GM13977 (cell line): ENCODE data around the gene CHRM5.
A peak's percentile ranks its signal among the peaks of the same experiment; 100 is the strongest.

Source experiments
- DNase-seq: peaks from one replicate; pipeline ENCODE4 v3.0.0; 2012; ENCODE audit warnings: low spot score
- in situ Hi-C: fragments of 300-500 bp; cut with MboI; formaldehyde crosslinking; loops from one replicate; pipeline ENCODE4 v1.12.0; 2022; ENCODE audit warnings: low sequenced_read_pairs, low pct_unique_long_range_greater_than_20kb, mixed read lengths, inconsistent platforms; ENCODE audit not compliant: unreplicated experiment
- TF ChIP-seq, protein P1 (sequence below): IDR thresholded peaks from 2 replicates; pipeline ENCODE4 v1.5.1; 2012; ENCODE audit warnings: mild to moderate bottlenecking, control low read depth; ENCODE audit not compliant: insufficient read depth; ENCODE audit errors: extremely low read depth, missing control alignments

The CHRM5 gene

DNA sequence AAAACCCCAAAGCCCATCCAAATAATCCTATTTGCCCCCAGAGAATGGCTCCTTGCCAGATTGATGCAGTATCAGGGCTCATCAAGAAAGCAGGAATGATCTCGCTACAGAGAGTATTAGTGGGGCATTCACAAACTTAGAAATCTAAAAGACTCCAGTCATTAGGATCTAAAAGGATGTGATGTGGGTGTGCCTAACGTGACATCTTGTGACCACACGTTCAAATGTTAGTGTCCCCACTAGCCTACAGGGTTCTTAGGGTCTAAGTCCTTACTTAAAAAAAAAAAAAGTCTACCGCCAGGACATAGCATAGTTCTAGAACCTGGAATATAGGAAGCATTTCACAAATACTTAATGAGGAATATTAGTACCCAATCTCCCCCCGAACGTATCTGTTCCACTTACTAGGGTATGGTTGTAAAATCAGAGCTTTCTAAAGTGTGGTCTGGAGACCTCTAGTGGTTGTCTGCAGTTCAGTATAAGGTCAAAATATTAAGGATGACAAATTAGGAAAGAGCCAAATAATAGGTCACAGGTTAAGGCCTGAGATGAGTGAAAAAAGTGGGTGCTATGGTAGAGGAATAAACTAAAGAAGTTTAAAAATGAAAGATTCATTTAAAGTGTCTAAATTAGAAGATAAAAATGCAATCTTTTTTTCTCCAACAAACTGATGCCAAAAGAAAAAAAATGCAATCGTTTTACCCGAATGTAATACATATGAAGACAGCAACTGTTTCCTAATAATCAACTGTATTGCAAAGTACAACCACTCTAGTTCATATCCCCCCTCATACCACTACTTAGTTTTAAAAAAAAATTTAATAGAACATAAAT is 4.2 kb upstream of the CHRM5 start:
- TF ChIP-seq, protein P1, sequence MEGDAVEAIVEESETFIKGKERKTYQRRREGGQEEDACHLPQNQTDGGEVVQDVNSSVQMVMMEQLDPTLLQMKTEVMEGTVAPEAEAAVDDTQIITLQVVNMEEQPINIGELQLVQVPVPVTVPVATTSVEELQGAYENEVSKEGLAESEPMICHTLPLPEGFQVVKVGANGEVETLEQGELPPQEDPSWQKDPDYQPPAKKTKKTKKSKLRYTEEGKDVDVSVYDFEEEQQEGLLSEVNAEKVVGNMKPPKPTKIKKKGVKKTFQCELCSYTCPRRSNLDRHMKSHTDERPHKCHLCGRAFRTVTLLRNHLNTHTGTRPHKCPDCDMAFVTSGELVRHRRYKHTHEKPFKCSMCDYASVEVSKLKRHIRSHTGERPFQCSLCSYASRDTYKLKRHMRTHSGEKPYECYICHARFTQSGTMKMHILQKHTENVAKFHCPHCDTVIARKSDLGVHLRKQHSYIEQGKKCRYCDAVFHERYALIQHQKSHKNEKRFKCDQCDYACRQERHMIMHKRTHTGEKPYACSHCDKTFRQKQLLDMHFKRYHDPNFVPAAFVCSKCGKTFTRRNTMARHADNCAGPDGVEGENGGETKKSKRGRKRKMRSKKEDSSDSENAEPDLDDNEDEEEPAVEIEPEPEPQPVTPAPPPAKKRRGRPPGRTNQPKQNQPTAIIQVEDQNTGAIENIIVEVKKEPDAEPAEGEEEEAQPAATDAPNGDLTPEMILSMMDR = peak; percentile 75
- in situ Hi-C loops = loop anchor here (10.0 kb wide), 1 partner anchor 229 kb away; no protein-coding TSS in a partner anchor
- peak; percentile 28 for DNase-seq

DNA sequence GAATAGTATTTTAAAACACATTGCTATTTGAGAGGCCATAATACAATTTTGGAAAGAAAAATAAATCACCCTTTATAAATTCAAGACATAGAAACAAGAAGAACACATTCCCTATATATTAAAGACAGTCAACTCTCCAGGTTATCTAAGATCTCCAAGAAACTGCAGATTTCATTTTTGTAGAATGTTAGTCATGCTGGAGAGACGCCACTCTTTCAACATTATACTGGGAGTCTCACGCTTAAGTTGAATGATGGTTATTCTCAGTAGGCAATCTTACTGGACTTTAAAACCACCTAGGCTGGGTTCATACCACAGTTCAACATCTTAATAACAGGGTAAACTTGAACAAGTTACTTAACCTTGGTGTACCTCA is 3.6 kb upstream of the CHRM5 start:
- no peak for DNase-seq
- in situ Hi-C loops = loop anchor here (10.0 kb wide), 1 partner anchor 230 kb away; no protein-coding TSS in a partner anchor
- TF ChIP-seq, protein P1 = no peak

DNA sequence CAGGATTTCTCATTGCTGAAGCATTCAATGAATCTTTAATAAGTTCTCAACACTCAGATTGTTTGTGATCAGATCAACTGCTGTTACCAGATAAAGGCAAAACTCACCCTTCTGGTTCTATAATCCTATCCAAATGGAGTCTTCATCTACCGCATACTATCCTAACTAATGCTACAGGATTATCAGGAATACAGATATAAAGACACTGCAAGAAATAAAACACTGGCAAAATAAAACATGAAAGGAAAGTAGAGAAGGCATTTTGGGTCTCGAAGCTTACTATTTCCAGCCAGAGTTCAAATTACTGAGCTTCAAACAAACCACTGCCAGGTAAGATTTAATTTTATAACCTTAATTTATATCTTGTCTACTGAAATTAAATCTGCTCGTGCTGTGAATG is 524 bp downstream of the CHRM5 start:
- in situ Hi-C loops = loop anchor here (10.0 kb wide), 1 partner anchor 234 kb away; no protein-coding TSS in a partner anchor
- TF ChIP-seq, protein P1 = no peak
- DNase-seq = no peak

DNA sequence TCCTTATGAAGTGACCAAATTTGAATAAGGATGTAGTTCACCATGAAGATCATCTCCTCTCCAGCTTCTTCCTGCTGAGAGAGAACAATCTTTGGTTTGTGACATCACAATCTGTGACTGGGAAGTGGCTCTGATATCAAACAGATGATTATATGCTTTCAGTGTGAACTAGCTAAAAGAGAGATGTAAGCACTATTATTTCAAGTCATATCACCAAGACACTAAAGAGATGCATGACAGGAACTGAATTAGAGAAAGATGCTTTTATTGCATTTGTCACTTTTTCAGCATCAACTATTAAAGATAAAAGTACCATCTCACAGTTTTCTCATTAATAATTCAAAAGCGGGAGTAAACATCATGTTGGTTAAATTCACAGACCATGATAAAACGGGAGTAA is 3.5 kb downstream of the CHRM5 start:
- TF ChIP-seq, protein P1 = no peak
- no peak for DNase-seq
- in situ Hi-C loops = no loop called here

DNA sequence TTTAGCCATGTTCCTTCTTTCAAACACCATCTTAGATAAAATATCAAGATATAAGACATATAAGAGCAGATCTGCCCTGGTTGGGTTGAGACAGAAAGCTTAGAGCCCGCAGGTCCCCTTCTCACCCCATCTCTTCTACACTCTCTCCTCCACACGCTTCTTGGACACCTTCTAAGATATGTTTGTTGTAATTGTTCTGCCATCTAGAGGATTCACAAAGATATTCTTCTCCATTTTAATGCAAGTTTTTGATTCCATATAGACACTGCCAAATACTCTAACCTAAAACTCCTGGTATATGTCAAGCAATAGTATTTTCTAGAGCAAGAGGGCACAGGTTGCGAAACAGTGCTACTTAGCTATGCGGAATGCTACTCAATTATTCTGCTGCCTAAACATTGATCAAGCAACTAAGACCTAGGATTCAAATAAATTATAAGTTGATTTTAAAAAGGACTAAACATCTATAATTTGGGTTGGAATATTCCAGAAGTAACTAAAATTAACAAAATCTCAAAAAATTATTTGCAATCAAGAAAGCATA is 6.8 kb downstream of the CHRM5 start:
- in situ Hi-C loops = no loop called here
- TF ChIP-seq, protein P1 = no peak
- DNase-seq = no peak

DNA sequence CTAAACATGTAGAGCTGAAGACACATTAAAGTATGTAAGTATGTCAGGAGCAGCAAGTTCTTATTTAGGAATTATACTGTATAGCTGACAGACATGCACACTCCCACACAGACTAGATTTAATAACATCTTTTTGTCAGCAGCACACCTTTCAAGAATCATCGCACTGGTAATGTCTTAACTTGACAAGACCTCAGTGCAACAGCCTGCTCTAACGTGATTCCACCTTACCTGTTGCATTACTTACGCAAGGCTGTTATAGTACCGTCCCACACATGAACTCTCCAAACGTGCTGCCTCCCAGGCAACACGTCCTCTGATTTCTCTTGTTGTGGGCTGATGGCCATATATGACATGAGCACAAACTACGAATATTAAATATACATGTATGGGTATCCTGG is 11.9 kb downstream of the CHRM5 start:
- no peak for DNase-seq
- in situ Hi-C loops = no loop called here
- TF ChIP-seq, protein P1 = no peak
